Vagina (tissue), 2 donors: ENCODE measurements around the gene LAG3.

Experiments
- POLR2A ChIP-seq, 2 donors: fragments of 450-650 bp; IDR thresholded peaks; one replicate each; pipeline ENCODE4 v1.6.1; 2017; ENCODE audit warnings: antibody characterized with exemption in 2 of 2, mild to moderate bottlenecking in 2 of 2, moderate library complexity in 2 of 2
- POLR2AphosphoS5 ChIP-seq, 2 donors: sonication (generic); formaldehyde crosslinking; IDR thresholded peaks; one replicate each; pipeline ENCODE4 v1.9.0; 2017; ENCODE audit warnings: antibody characterized with exemption in 2 of 2, mild to moderate bottlenecking in 2 of 2, low read depth in 1 of 2; ENCODE audit not compliant: insufficient read depth in 1 of 2
- TF ChIP-seq, protein P1 (sequence below), 3 experiments: fragments of 450-650 bp in 2 of 3; fragments of 200-600 bp in 1 of 3; sonication (generic) in 1 of 3; IDR thresholded peaks; one replicate each; pipeline ENCODE4 v1.5.1; 2017 to 2019; ENCODE audit warnings: antibody characterized with exemption in 3 of 3, mild to moderate bottlenecking in 2 of 3, moderate library complexity in 2 of 3

- TF ChIP-seq, protein P1, sequence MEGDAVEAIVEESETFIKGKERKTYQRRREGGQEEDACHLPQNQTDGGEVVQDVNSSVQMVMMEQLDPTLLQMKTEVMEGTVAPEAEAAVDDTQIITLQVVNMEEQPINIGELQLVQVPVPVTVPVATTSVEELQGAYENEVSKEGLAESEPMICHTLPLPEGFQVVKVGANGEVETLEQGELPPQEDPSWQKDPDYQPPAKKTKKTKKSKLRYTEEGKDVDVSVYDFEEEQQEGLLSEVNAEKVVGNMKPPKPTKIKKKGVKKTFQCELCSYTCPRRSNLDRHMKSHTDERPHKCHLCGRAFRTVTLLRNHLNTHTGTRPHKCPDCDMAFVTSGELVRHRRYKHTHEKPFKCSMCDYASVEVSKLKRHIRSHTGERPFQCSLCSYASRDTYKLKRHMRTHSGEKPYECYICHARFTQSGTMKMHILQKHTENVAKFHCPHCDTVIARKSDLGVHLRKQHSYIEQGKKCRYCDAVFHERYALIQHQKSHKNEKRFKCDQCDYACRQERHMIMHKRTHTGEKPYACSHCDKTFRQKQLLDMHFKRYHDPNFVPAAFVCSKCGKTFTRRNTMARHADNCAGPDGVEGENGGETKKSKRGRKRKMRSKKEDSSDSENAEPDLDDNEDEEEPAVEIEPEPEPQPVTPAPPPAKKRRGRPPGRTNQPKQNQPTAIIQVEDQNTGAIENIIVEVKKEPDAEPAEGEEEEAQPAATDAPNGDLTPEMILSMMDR (IDR thresholded peaks at IDR 0.05): no peak
- TF ChIP-seq POLR2A (IDR thresholded peaks at IDR 0.05) (no peak), POLR2AphosphoS5 (IDR thresholded peaks at IDR 0.05; ENCODE audit: insufficient read depth in 1 of 2, low read depth in 1 of 2) (peak; percentile 94 to 98)
These were observed 48.5 kb upstream of the LAG3 start, which contains the start of gene COPS7A for GRCh38 chr12:6723607-6724408.
